Osteocyte (in vitro differentiated cells): ENCODE results near the gene CPEB2. TPM values are rescaled to one million over a fixed set of nuclear protein-coding genes. Genes with fewer than 3 reads are reported as not detected.

ENCODE experiments used
- DNase-seq: peaks from one replicate; pipeline ENCODE4 v3.0.0; 2021; ENCODE audit warnings: mixed read lengths; ENCODE audit not compliant: unreplicated experiment; ENCODE audit errors: extremely low spot score
- H3K27ac Mint-ChIP-seq: one replicate; pipeline ENCODE4 v1.8.0; 2021; ENCODE audit warnings: mild to moderate bottlenecking, mixed read lengths; ENCODE audit not compliant: unreplicated experiment
- H3K27me3 Mint-ChIP-seq: one replicate; pipeline ENCODE4 v1.8.0; 2021; ENCODE audit warnings: mixed read lengths; ENCODE audit not compliant: unreplicated experiment
- H3K36me3 Mint-ChIP-seq: one replicate; pipeline ENCODE4 v1.8.0; 2021; ENCODE audit warnings: mixed read lengths; ENCODE audit not compliant: unreplicated experiment
- H3K4me1 Mint-ChIP-seq: one replicate; pipeline ENCODE4 v1.8.0; 2021; ENCODE audit warnings: mixed read lengths; ENCODE audit not compliant: unreplicated experiment
- H3K4me3 Mint-ChIP-seq: one replicate; pipeline ENCODE4 v1.8.0; 2021; ENCODE audit warnings: mild to moderate bottlenecking, moderate library complexity, mixed read lengths; ENCODE audit not compliant: unreplicated experiment
- H3K9me3 Mint-ChIP-seq: one replicate; pipeline ENCODE4 v1.8.0; 2021; ENCODE audit warnings: mixed read lengths; ENCODE audit not compliant: unreplicated experiment
- CTCF ChIP-seq: fragments of 200-600 bp; sonication (generic); IDR thresholded peaks from 2 replicates; pipeline ENCODE4 v1.5.0; 2021; ENCODE audit warnings: antibody characterized with exemption, mild to moderate bottlenecking, moderate library complexity
- total RNA-seq: library from RNA; stranded (reverse); gene quantifications from 2 replicates; pipeline ENCODE4 v1.2.1, GENCODE V29; 2021

CPEB2 gene
- total RNA-seq, 1 donor from 2014 or later, result 65.7 TPM

- Mint-ChIP-seq H3K4me1 (peaks cover 30% of the 10 kb centered on the region), H3K36me3 (peaks cover 16% of the 10 kb centered on the region), H3K27me3 (no peaks in the 10 kb centered on the region), H3K9me3 (no peaks in the 10 kb centered on the region), H3K4me3 (peak overlapping the region; percentile 71), H3K27ac (peak overlapping the region; percentile 78)
- DNase-seq, result peak; percentile 83
- no peak for TF ChIP-seq CTCF
Observed at GRCh38 chr4:15003891-15004738, 1.8 kb downstream of the CPEB2 start.

- DNase-seq, result peak; percentile 87
- Mint-ChIP-seq H3K4me3 (peak overlapping the region; percentile 82), H3K4me1 (peaks cover 37% of the 10 kb centered on the region), H3K27ac (peak overlapping the region; percentile 93), H3K36me3 (peaks cover 23% of the 10 kb centered on the region), H3K27me3 (no peaks in the 10 kb centered on the region), H3K9me3 (no peaks in the 10 kb centered on the region)
- no peak for TF ChIP-seq CTCF
Observed at GRCh38 chr4:15004739-15005301, 2.5 kb downstream of the CPEB2 start.

- no peak for DNase-seq
- peaks cover 30% of the 10 kb centered on the region for H3K36me3 Mint-ChIP-seq
- H3K27ac Mint-ChIP-seq, result peak overlapping the region; percentile 93
- no peaks in the 10 kb centered on the region for H3K27me3 Mint-ChIP-seq
- no peak for TF ChIP-seq CTCF
- H3K4me3 Mint-ChIP-seq, result peak overlapping the region; percentile 82
- H3K9me3 Mint-ChIP-seq, result no peaks in the 10 kb centered on the region
- peaks cover 44% of the 10 kb centered on the region for H3K4me1 Mint-ChIP-seq
Observed at GRCh38 chr4:15005474-15006115, 3.3 kb downstream of the CPEB2 start.

GRCh38 chr4:15006416-15007024 is 4.2 kb downstream of the CPEB2 start:
- peak overlapping the region; percentile 93 for H3K27ac Mint-ChIP-seq
- H3K4me3 Mint-ChIP-seq, result peak overlapping the region; percentile 82
- H3K36me3 Mint-ChIP-seq, result peaks cover 37% of the 10 kb centered on the region
- peaks cover 42% of the 10 kb centered on the region for H3K4me1 Mint-ChIP-seq
- no peak for DNase-seq
- no peaks in the 10 kb centered on the region for H3K27me3 Mint-ChIP-seq
- no peaks in the 10 kb centered on the region for H3K9me3 Mint-ChIP-seq
- peak; percentile 51 for TF ChIP-seq CTCF
